Activated CD4-positive, CD25-positive, alpha-beta regulatory T cell treated with anti-CD3 and anti-CD28 coated beads, Interleukin-2, amount 50 U/mL, for 24 hours (primary cell): ENCODE data around the gene ATP10A.

Experiments used
- ATAC-seq, 2 donors: fragments of 150-1000 bp; cut with Tn5 transposase; one replicate each; pipeline ENCODE4 v1.10.0; 2021; ENCODE audit warnings: mild to moderate bottlenecking in 1 of 2, moderate library complexity in 1 of 2

The ATP10A gene

DNA sequence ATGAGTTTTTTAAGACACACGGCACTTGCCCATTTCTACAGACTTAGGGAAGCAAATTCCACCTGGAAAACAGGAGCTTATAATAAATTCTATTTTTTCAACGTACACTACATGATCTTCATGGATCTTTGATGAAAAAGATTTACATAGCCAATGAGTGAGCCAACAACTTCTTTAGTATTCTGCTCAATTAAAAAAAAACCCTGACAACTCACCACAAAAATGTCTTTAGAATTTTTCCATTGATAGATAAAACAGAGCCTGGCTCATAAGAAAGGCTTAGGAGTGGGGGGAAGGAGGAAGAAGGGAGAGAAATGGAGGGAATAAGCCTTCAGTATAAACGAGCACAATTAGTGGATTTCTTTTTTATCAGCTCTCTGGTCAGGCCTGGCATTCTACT lies 126.7 kb downstream of the ATP10A start:
- no peak for ATAC-seq

GRCh38 chr15:25735550-25736384 lies 127.4 kb downstream of the ATP10A start:
- no peak for ATAC-seq

DNA sequence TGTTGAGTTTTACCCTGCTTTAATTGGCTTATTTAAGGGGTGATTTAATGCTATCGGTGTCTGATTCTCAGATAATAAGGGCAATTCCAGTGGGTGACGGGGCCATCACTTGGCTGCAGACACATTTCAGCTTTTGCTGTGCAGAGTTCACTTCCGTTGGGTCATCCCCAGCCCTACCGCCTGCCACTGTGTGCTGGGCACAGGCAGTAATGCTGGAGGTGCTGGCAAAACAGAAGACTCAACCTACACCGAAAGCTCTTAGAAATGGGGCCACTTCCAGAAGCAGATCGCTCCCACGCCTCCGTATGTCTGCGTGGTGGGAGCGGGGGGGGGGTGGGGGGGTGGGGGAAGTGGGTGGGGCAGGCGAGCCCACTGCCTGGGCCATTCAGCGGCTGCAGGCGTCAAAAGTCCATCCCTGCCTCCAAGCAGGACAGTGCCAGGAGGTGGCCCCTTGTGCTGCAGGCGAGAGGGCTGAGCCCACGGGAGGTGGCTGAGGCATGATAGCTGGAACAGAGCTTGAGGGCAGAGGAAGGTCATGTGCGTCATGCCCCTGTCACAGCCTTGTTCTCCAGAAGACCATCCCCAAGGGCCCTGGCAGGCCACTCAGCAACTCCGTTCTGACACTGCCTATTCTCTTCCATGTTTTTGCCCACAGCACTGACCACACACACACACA lies 128.3 kb downstream of the ATP10A start:
- ATAC-seq, result no peak

GRCh38 chr15:25733856-25734679 lies 129.1 kb downstream of the ATP10A start:
- no peak for ATAC-seq

GRCh38 chr15:25733036-25733855 lies 129.9 kb downstream of the ATP10A start:
- ATAC-seq, result no peak

- no peak for ATAC-seq
Measured at GRCh38 chr15:25732191-25732590, 130.9 kb downstream of the ATP10A start.

GRCh38 chr15:25731411-25731810 lies 131.7 kb downstream of the ATP10A start:
- no peak for ATAC-seq

GRCh38 chr15:25730918-25731317 lies 132.2 kb downstream of the ATP10A start:
- no peak for ATAC-seq

- ATAC-seq, result no peak
Measured at GRCh38 chr15:25728816-25729215, 134.3 kb downstream of the ATP10A start.

DNA sequence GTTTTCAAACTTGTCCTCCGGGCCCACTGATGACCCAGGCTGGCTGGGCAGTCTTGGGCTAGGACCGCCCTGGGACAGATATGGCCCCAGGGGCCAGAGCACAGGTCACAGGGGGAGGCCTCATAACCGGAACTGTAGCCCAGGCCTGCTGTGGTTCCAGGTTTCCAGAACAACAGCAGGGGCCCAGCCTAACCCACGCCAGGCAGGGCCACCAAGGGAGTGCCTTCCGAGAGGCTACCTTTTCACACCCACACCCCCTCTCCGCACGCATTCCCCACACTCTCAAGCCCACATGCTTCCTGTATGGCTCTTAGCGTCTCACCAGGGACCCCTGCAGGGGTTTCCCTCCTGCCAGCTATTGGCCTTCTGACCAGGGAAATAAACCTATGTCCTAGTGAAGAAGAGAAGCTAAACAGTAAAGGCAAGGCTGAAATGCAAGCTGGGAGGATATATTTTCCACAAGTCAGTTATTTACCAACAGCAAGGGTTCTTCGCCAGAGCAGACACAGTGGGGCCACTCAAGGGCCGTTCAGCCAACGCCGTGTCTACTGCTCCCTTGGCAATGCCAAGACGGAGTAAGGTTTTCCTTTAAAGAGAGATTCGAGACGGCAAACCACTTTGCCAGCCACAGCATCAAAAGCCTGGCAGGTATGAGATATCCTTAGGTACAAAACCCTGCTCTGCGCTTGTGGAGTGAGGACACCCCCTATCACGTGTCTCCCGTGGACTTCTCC lies 135.1 kb downstream of the ATP10A start:
- ATAC-seq, result no peak

DNA sequence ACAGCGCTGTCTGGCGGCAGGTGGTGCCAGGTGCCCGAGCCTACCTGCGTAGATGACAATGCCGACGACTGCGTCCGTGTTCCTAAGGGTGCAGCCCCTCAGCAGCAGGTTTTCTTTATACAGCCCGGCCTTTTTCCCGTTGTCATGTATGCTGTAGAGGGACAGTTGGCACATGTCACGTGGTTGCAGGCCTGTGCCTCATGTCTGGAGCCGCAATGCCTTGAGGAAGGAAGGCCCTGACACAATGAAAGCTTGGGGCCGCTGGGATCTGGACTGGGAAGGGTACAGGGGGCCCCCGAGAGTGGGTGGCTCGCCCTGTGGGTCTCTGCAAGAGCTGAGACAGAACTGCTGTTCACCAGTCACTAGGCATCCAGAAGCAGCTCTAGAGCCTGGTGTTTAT lies 136.0 kb downstream of the ATP10A start:
- no peak for ATAC-seq

- ATAC-seq, result no peak
Measured at GRCh38 chr15:25725758-25726157, 137.4 kb downstream of the ATP10A start.

GRCh38 chr15:25724899-25725298 lies 138.2 kb downstream of the ATP10A start:
- ATAC-seq, result no peak

GRCh38 chr15:25721605-25721955 lies 141.5 kb downstream of the ATP10A start:
- ATAC-seq, result no peak

- no peak for ATAC-seq
Measured at GRCh38 chr15:25719101-25719985, 143.8 kb downstream of the ATP10A start.

DNA sequence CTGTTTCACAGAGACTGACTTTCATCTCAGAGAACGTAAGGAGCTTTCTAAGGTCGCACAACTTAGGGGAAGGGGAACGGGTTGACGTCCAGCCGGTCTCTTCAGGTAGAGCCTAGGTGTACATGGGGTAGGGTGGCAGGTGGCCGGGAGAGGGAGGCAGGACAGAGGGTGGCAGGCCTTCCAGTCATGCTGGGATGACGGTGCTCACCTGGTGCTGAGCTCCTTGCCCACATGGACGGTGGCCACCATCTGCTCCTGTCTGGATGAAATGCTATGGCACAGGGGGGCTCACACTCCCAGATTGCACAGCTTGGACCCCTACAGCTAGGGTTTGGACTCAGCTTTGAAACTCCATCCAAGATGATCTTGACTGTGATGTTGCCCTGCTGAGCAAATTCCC lies 144.5 kb downstream of the ATP10A start:
- no peak for ATAC-seq

DNA sequence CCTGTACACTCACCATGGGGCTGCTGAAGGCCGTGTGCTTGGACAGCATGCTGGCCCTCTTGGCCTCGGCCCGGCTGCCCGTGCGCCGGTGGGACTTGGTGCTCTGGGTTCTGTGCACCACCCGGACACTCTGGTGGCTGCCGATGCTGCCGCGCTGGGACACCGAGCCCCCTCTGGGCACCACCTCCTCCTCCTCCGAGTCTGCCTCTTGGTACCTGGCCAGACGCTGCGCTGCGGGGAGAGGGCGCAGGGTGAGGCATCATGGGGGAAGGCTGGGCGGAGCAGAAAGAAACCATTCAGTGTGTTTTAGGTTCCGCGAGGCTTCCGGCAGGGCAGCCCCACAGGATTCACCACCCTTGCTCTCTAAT lies 145.0 kb downstream of the ATP10A start:
- ATAC-seq, result no peak

GRCh38 chr15:25717457-25718168 lies 145.5 kb downstream of the ATP10A start:
- no peak for ATAC-seq

- no peak for ATAC-seq
Measured at GRCh38 chr15:25717127-25717456, 146.0 kb downstream of the ATP10A start.

- ATAC-seq, result no peak
Measured at GRCh38 chr15:25716414-25717126, 146.6 kb downstream of the ATP10A start.
